A204.1 (cell line): Measurements from ENCODE around the gene FCER2.

Experiments
- FAIRE-seq: peaks from 2 replicates; lab custom pipeline; 2012; peaks lifted over from hg19 to GRCh38; lab: Jason Lieb, UNC

Gene FCER2

GRCh38 chr19:7699417-7700401 lies 2.2 kb downstream of the FCER2 start:
- FAIRE-seq, result no peak

- no peak for FAIRE-seq
Observed at GRCh38 chr19:7699003-7699402, 2.9 kb downstream of the FCER2 start.

DNA sequence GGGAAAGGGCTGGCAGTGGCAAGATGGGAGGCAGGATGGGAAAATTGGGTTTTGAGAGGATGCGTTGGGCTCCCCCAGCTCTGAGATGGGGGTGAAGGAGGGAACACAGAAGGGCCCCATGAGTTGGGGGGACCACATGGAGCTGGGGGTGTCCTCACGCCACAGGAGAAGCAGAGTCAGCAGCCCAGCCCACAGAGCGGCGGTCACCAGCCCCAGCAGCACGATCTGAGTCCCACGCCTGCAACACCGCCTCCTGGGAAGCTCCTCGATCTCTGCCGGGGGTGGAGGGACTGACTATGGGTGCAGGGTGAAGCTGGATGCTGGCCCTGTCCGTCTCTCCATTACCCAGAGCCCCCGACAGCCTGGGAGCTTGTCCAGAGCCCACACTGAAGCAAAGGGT lies 3.3 kb downstream of the FCER2 start:
- FAIRE-seq, result no peak

GRCh38 chr19:7697721-7698287 lies 4.1 kb downstream of the FCER2 start:
- FAIRE-seq, result no peak

DNA sequence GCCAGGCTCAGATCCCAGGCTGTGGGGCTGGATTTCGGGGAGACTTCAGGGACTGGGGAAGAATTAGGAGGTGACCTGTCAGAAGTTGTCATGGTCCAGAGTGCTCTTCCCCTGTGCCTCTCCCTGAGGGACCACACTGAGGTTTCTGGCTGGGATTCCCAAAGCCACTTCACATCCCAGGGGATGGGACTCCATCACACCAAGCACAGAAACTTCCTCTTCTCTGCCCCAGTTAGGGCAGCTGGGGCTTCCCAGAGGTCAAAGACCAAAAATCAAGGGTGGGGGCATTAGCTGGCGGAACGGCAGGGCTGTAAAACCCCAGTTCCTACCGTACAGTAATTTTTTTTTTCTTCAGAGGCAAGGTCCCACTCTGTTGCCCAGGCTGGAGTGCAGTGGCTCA lies 7.4 kb downstream of the FCER2 start:
- FAIRE-seq, result no peak

DNA sequence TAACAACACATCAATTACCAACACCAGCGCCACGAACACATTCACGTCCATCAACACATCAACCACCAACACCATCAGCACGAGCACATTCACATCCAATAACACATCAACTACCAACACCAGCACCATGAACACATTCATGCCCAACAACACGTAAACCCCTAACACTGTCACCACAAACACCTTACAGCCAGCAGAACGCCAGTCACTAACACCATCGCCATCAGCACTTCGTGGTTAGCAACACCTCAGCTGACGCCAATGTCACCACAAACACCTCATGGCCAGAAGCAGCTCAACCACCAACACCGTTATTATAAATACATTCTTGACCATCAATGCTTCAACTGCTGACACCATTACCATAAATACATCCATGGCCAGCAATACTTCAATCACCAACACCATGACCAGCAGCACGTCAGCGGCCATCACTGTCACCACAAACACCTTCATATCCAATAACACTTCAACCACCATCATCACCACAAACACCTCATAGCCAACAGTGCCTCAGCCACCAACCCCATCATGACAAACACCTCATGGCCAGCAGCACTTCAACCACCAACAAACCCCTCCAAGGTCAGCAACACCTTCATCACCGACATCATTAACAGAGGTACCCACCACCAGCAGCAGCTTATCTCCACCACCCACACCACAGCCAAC lies 9.4 kb downstream of the FCER2 start:
- FAIRE-seq, result no peak

- FAIRE-seq, result no peak
Observed at GRCh38 chr19:7691497-7691896, 10.4 kb downstream of the FCER2 start.

GRCh38 chr19:7690779-7691258 lies 11.1 kb downstream of the FCER2 start:
- FAIRE-seq, result no peak

DNA sequence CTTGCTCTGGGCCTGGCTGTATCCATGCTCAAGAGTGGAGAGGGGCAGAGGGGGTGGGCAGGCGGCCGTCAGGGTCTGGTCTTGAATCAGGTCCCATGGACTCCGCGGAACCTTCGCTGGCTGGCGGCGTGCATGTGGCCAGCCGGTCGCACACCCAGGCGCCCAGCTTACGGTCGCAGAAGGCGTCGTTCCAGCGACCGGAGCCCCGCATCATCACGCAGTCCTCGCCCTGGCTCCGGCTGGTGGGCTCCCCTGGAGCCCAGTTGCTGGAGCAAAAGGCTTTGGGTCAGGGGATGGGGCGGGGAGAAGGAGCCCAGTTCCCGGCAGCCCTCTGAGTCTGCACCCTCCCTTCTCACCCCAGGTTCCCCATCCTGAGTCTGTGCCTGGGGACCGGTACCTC lies 12.8 kb downstream of the FCER2 start:
- no peak for FAIRE-seq

DNA sequence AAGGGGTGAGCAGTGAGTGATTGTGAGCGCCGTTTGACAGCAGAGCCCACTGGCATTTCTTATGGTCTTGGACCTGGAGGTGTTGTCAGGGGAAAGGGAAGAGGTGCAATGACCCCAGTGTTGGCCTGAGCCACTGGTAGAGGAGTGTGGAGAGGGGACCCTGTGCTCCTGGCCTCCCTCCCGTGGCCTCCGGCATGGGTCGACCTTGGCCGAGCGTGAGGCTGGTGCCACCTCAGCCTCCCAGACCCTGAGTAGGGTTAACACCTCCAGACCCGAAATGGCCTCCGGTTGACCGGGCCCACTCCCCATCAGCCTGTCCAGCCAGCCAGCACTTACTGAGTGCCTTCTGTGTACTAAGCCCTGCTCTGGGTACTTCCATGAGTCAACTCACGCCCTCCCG lies 14.8 kb downstream of the FCER2 start:
- no peak for FAIRE-seq

GRCh38 chr19:7685546-7686445 lies 16.1 kb downstream of the FCER2 start:
- no peak for FAIRE-seq

GRCh38 chr19:7682175-7682855 lies 19.6 kb downstream of the FCER2 start:
- FAIRE-seq, result no peak

GRCh38 chr19:7681340-7682174 lies 20.4 kb downstream of the FCER2 start:
- FAIRE-seq, result no peak

DNA sequence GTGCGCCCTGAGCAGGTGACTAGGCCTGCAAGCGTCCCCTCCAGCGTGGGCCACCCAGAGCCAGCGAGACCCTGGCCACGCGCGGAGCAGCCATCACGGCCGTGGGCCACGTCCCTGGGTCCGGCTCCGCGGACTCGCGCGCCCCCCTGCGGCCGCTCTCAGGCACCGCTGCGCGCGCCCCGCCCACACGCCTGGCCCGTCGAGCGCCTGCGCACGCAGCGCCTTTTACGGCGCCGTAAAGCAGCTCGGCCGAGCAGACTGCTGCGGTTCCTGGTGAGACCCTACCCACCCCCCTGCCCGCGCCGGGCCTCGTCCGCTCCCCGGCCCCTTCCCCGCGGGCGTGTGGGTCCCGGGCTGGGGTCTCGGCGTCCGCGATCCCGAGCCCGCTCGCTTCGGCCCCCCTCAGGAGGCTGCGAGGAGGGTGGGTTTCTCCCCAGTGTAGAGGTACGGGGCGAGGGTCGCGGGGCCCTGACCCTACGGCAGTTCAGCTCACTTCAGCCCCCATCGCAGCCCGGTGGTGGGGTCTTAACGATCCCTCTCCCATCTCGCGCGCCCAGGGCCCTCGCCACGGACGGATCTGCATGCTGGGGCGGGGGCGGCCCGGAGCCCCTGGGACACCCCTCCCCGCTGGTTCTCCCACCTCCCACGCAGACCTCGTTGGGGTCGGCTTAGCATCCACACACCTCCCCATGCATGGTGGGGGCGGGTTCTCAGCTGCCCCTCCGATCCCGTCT lies 21.2 kb downstream of the FCER2 start, which contains the start of gene TRAPPC5:
Gene TRAPPC5, plus strand, starts transcription at position 228 of the 734 bp plus-strand sequence. CDS start 1,421 bp downstream, outside the sequence.
- FAIRE-seq, result no peak

DNA sequence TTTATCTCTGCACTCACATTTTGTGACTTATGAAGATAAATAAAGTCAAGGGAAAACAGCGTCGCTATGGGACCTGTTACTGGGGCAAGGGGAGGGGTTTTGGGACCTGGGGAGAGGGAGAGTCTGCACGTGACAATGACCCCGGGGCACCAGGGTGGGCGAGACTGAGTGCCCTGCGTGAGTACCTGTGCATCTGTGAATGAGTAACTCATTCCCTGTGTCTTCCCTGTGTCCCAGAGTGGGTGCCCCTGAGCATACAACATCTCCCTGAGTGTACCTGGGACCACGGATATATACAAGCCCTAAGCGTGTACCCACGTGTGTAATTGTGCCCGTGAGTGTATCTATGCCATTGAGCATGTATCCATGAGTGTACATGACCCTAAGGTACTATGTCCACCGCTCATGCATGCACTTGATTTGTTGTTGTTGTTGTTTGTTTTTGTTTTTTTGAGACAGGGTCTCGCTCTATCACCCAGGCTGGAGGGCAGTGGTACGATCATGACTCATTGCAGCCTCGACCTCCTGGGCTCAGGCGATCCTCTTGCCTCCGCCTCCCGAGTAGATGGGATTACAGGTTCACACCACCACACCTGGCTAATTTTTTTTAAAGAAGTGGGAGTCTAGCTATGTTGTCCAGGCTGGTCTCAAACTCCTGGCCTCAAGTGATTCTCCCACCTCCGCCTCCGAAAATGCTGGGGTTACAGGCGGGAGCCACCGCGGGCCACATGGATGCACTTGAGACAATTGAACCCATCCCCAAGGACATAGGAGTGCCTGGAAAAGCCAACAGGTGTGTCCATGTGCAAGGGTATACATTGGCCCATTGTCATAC lies 21.9 kb downstream of the FCER2 start:
- FAIRE-seq, result no peak

- no peak for FAIRE-seq
Observed at GRCh38 chr19:7678971-7679751, 22.8 kb downstream of the FCER2 start.

GRCh38 chr19:7677669-7678311 lies 24.1 kb downstream of the FCER2 start:
- no peak for FAIRE-seq
